Colonic mucosa (tissue), 4 donors: ENCODE results near the gene AGBL4. TPM values are rescaled to one million over a fixed set of nuclear protein-coding genes. Genes with fewer than 3 reads are reported as not detected.

Source experiments
- DNase-seq: peaks from one replicate; pipeline ENCODE4 v3.0.0-alpha.2; 2020
- H3K27ac ChIP-seq: fragments of 200-600 bp; one replicate; pipeline ENCODE4 v1.8.0; 2021
- H3K27me3 ChIP-seq: fragments of 200-600 bp; one replicate; pipeline ENCODE4 v1.8.0; 2021
- H3K36me3 ChIP-seq: fragments of 200-600 bp; one replicate; pipeline ENCODE4 v1.8.0; 2021
- H3K4me1 ChIP-seq: fragments of 200-600 bp; one replicate; pipeline ENCODE4 v1.8.0; 2021; ENCODE audit warnings: mild to moderate bottlenecking
- H3K4me3 ChIP-seq: fragments of 200-600 bp; one replicate; pipeline ENCODE4 v1.8.0; 2021
- H3K9ac ChIP-seq, 2 donors: one replicate each; pipeline ENCODE4 v1.7.0; 2013; ENCODE audit warnings: control low read depth in 2 of 2, low read depth in 2 of 2, low read length in 2 of 2
- H3K9me3 ChIP-seq: fragments of 200-600 bp; one replicate; pipeline ENCODE4 v1.8.0; 2021
- CTCF ChIP-seq: fragments of 200-600 bp; IDR thresholded peaks from one replicate; pipeline ENCODE4 v1.8.0; 2022; ENCODE audit warnings: antibody characterized with exemption, mild to moderate bottlenecking
- intact Hi-C: fragments of 100-400 bp; cut with DNase I; formaldehyde crosslinking; loops from one replicate; pipeline ENCODE4 v1.14.1; 2022
- total RNA-seq, 2 donors: library from RNA; stranded (reverse); fragmentation: NEBNext Ultra II Directional in 1 of 2; extraction: Animal tissue kit (Norgen Biotek cat#: 25700) in 1 of 2; gene quantifications; one replicate each; pipeline ENCODE4 v1.2.1, GENCODE V29; 2021
- donor health status: healthy.
- donor health status: DM: no; HTN: no; CAD: no.
- donor health status: DM: no; HTN: no; CAD: no.

Gene AGBL4
- total RNA-seq, 2 donors from 2014 or later = 0.24 to 0.30 TPM

DNA sequence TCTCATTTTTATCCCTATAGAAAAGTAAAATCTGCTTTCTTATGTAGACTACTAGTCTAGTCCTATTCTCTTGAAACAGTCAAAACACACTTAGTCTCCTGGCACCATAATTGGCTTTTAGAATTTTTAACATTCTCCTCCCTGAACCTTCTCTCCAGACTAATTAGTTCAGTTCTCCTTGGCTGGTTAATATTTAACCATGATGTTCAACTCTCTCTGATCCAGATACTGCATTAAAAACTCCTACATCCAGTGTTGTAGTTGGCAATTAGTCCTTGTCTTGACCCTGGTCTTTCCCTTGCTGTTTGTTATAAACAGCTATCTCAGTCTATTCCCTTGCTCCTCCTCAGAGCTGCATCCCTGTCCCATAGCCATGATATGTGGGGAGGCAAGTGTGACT is 824.2 kb downstream of the AGBL4 start:
- no peak for DNase-seq
- TF ChIP-seq CTCF = no peak
- Histone ChIP-seq H3K36me3 (no peaks in the 10 kb centered on the region), H3K9me3 (peaks cover 3% of the 10 kb centered on the region), H3K9ac (no peak overlapping the region), H3K27ac (no peak overlapping the region), H3K27me3 (no peaks in the 10 kb centered on the region), H3K4me3 (no peak overlapping the region), H3K4me1 (no peaks in the 10 kb centered on the region)
- intact Hi-C loops = no loop called here

DNA sequence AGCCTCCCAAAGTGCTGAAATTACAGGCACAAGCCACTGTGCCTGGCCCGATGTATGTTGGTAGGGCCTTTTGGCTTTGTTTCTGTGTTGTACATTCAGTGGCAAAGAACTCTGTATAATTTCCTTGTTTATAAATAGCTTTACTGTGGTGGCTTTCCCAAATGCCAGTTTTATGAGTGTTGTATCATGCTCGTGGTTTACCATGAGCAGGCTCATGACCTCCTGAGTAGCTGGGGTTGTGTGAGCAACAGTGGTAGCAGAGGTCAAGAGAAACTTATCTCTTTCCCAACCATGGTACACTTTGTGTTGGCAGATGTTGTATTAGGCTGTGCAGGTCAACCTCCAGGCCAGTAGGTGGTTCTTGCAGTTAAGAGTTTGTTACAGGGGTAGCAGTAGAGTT is 826.7 kb downstream of the AGBL4 start:
- H3K9me3 ChIP-seq = no peaks in the 10 kb centered on the region
- no peaks in the 10 kb centered on the region for H3K27me3 ChIP-seq
- DNase-seq = no peak
- no peak for TF ChIP-seq CTCF
- H3K4me3 ChIP-seq = no peak overlapping the region
- intact Hi-C loops = no loop called here
- H3K36me3 ChIP-seq = no peaks in the 10 kb centered on the region
- H3K4me1 ChIP-seq = no peaks in the 10 kb centered on the region
- H3K27ac ChIP-seq = no peak overlapping the region
- H3K9ac ChIP-seq = no peak overlapping the region

DNA sequence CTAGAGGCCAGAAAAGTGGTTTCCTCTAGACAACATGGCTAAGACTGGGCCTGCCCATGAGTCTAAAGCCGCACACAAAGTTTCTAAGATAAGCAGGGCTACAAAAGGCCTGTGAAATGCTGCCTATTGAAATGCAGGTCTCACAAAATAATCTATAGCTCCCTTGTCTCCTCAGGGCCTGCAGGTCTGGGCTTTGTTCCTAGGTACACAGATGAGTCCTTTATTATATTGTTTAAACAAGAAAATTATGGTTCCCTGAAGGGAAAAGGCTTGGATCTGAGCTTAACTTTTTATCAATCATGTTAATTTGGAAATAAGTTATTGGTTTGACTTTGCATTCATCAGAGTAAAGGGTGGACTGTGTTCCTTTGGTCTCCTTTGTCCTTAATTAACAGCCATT is 833.6 kb downstream of the AGBL4 start:
- no peaks in the 10 kb centered on the region for H3K27me3 ChIP-seq
- no peaks in the 10 kb centered on the region for H3K36me3 ChIP-seq
- no peak for TF ChIP-seq CTCF
- DNase-seq = no peak
- H3K9me3 ChIP-seq = no peaks in the 10 kb centered on the region
- H3K27ac ChIP-seq = no peak overlapping the region
- no peak overlapping the region for H3K9ac ChIP-seq
- intact Hi-C loops = no loop called here
- H3K4me3 ChIP-seq = no peak overlapping the region
- H3K4me1 ChIP-seq = no peaks in the 10 kb centered on the region

DNA sequence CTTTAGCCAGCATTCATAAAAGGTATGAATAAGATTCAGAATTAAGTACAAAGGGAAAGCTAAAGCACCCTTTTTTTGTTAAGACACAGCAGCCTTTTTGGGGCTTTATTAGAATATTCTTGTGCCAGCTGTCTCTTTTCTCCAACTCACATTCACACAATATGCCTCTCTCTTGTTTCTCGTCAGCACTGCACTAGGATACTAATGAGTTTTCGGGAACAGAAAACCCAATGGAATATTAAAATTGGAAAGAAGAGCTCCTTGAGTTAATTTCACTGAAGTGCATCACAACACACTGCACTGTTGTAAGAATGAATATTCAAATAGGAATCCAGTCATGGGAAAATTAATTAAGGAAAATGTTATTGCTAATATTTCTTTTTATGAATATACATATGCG is 836.7 kb downstream of the AGBL4 start:
- Histone ChIP-seq H3K4me3 (no peak overlapping the region), H3K36me3 (no peaks in the 10 kb centered on the region), H3K9me3 (no peaks in the 10 kb centered on the region), H3K27me3 (no peaks in the 10 kb centered on the region), H3K9ac (no peak overlapping the region), H3K27ac (no peak overlapping the region), H3K4me1 (no peaks in the 10 kb centered on the region)
- TF ChIP-seq CTCF = no peak
- intact Hi-C loops = no loop called here
- no peak for DNase-seq

DNA sequence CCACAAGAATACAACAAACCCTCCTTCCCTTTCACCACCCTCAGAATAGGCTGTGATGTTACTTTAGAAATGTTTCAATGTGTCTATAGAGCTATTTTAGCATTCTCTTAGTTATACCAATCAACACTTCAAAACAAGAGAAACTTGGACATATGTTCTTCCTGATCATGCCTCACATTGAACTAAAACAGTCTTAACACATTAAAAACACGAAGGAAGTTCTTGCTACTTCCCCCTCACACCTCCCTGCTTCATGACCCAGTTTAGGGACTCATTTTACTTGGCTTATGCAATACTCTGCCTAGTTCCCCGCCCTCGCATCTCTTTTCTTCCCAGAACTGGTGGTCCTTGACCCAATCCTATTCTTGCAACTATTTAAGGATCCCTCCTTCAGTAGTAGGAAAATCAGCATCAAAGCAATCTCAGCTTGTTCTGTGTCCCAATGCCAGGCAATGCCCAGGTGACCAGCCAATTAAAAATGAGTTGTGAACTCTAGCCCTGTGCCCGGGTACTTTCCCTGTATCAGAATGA is 838.2 kb downstream of the AGBL4 start:
- Histone ChIP-seq H3K27ac (no peak overlapping the region), H3K9me3 (no peaks in the 10 kb centered on the region), H3K9ac (no peak overlapping the region), H3K36me3 (no peaks in the 10 kb centered on the region), H3K4me1 (no peaks in the 10 kb centered on the region), H3K4me3 (no peak overlapping the region), H3K27me3 (no peaks in the 10 kb centered on the region)
- no peak for DNase-seq
- TF ChIP-seq CTCF = no peak
- intact Hi-C loops = no loop called here

- H3K36me3 ChIP-seq = no peaks in the 10 kb centered on the region
- intact Hi-C loops = no loop called here
- H3K4me3 ChIP-seq = no peak overlapping the region
- no peak overlapping the region for H3K27ac ChIP-seq
- H3K9me3 ChIP-seq = no peaks in the 10 kb centered on the region
- H3K27me3 ChIP-seq = no peaks in the 10 kb centered on the region
- no peaks in the 10 kb centered on the region for H3K4me1 ChIP-seq
- H3K9ac ChIP-seq = no peak overlapping the region
- DNase-seq = no peak
- no peak for TF ChIP-seq CTCF
Measured at GRCh38 chr1:49183489-49183888, 840.3 kb downstream of the AGBL4 start.
